Prostate gland (tissue), 2 donors: ENCODE results near the gene PCLO. TPM values are rescaled to one million over a fixed set of nuclear protein-coding genes. Genes with fewer than 3 reads are reported as not detected.

Experiments
- DNase-seq: peaks from one replicate; pipeline ENCODE4 v3.0.0-alpha.2; 2019; ENCODE audit warnings: low spot score
- H3K27ac ChIP-seq, 2 donors: fragments of 200-600 bp; sonication (generic); 2 replicates each; pipeline ENCODE4 v1.5.1; 2017 to 2019
- H3K27me3 ChIP-seq: fragments of 200-600 bp; sonication (generic); replicated peaks from 2 replicates; pipeline ENCODE4 v1.5.1; 2019; ENCODE audit not compliant: insufficient read depth
- H3K36me3 ChIP-seq, 2 donors: fragments of 200-600 bp; sonication (generic); 1 replicate in 1 of 2; 2 replicates in 1 of 2; pipeline versions ENCODE4 v1.5.1 to v1.8.1; 2017 to 2019
- H3K4me1 ChIP-seq: fragments of 200-600 bp; sonication (generic); replicated peaks from 2 replicates; pipeline ENCODE4 v1.5.1; 2019
- H3K4me3 ChIP-seq, 2 donors: fragments of 200-600 bp; sonication (generic); 2 replicates each; pipeline ENCODE4 v1.5.1; 2017 to 2019
- H3K9me3 ChIP-seq: fragments of 200-600 bp; sonication (generic); 2 replicates; pipeline ENCODE4 v1.5.1; 2017
- POLR2A ChIP-seq: fragments of 450-650 bp; IDR thresholded peaks from one replicate; pipeline ENCODE4 v1.6.1; 2016; ENCODE audit warnings: antibody characterized with exemption, mild to moderate bottlenecking
- POLR2AphosphoS5 ChIP-seq: sonication (generic); formaldehyde crosslinking; IDR thresholded peaks from one replicate; pipeline ENCODE4 v1.6.1; 2017; ENCODE audit warnings: antibody characterized with exemption
- WGBS: methylation state at CpG from one replicate; pipeline ENCODE4 v1.1.5; 2018; 5-methylcytosine and 5-hydroxymethylcytosine counted together
- intact Hi-C: fragments of 100-400 bp; cut with DNase I; formaldehyde crosslinking; loops from one replicate; pipeline ENCODE4 v1.14.2; 2022
- total RNA-seq, 2 donors: library from RNA; depleted of rRNA; stranded (reverse); fragments of >200 nt; gene quantifications; one replicate each; pipeline ENCODE4 v1.1.0, GENCODE V29; 2016
- TF ChIP-seq, protein P1 (sequence below), 4 experiments: fragments of 200-600 bp in 2 of 4; fragments of 450-650 bp in 2 of 4; sonication (generic) in 2 of 4; IDR thresholded peaks; 1 replicate in 3 of 4; 2 replicates in 1 of 4; pipeline ENCODE4 v1.5.1; 2016 to 2019; ENCODE audit warnings: antibody characterized with exemption in 4 of 4, mild to moderate bottlenecking in 2 of 4, moderate library complexity in 2 of 4

The PCLO gene
- total RNA-seq, 2 donors from 2014 or later = 14.5 to 25.2 TPM

DNA sequence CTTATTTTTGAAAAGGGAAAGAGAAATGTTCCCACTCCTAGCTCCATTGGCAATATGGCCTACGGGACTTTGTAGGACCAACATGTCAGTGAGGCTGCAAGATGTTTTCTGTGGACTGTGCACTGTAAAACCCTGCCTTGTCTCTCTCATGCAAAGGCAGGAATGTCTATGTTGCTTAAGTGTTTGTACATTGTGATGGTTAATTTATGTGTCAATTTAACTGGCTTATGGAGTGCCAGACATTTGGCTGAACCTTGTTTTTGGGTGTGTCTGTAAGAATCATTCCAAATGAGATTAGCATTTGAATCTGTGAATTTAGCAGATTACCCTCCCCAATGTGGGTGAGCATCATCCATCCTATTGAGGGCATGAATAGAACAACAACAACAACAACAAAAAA lies 4.1 kb upstream of the PCLO start:
- intact Hi-C loops = no loop called here
- H3K4me3 ChIP-seq = no peak overlapping the region
- H3K4me1 ChIP-seq = no peaks in the 10 kb centered on the region
- H3K27ac ChIP-seq = no peak overlapping the region
- no peaks in the 10 kb centered on the region for H3K9me3 ChIP-seq
- H3K36me3 ChIP-seq = no peaks in the 10 kb centered on the region
- 92% methylated on average over 1 of the region's 1 CpG for WGBS
- no peak for TF ChIP-seq POLR2A
- TF ChIP-seq, protein P1, sequence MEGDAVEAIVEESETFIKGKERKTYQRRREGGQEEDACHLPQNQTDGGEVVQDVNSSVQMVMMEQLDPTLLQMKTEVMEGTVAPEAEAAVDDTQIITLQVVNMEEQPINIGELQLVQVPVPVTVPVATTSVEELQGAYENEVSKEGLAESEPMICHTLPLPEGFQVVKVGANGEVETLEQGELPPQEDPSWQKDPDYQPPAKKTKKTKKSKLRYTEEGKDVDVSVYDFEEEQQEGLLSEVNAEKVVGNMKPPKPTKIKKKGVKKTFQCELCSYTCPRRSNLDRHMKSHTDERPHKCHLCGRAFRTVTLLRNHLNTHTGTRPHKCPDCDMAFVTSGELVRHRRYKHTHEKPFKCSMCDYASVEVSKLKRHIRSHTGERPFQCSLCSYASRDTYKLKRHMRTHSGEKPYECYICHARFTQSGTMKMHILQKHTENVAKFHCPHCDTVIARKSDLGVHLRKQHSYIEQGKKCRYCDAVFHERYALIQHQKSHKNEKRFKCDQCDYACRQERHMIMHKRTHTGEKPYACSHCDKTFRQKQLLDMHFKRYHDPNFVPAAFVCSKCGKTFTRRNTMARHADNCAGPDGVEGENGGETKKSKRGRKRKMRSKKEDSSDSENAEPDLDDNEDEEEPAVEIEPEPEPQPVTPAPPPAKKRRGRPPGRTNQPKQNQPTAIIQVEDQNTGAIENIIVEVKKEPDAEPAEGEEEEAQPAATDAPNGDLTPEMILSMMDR (IDR thresholded peaks at IDR 0.05) = no peak
- TF ChIP-seq POLR2AphosphoS5 = no peak
- DNase-seq = no peak
- no peaks in the 10 kb centered on the region for H3K27me3 ChIP-seq

DNA sequence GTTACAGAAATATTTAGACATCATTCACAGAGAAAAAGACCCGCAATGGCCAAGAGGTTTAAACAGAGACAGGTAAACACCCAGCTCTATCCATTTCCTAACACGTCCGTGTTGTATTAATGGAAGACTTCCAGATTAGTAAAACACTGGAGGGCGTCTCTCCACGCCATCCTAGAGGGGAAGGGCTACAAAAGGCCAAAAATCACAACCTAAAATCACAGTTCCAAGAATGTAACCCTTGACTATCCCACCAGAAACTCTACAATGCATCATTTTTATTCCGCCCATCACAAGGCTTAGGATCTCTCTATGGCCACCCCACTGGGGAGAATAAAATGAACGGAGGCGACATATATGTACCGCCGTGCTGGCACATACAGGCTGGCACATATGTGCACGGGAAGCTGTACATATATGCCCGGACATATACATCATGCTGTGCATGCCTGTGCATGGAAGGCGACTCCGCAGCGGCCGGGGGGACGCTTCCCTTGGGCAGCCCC lies 734 bp downstream of the PCLO start:
- peak overlapping the region; percentile 64 to 79 for H3K4me3 ChIP-seq
- no peaks in the 10 kb centered on the region for H3K4me1 ChIP-seq
- DNase-seq = no peak
- H3K27ac ChIP-seq = peak overlapping the region; percentile 87 to 92
- H3K27me3 ChIP-seq = no peaks in the 10 kb centered on the region
- TF ChIP-seq POLR2AphosphoS5 (no peak), POLR2A (no peak)
- TF ChIP-seq, protein P1 (IDR thresholded peaks at IDR 0.05) = no peak
- under 1% methylated on average over 17 of the region's 17 CpGs for WGBS
- H3K36me3 ChIP-seq = no peaks in the 10 kb centered on the region
- intact Hi-C loops = no loop called here
- no peaks in the 10 kb centered on the region for H3K9me3 ChIP-seq

DNA sequence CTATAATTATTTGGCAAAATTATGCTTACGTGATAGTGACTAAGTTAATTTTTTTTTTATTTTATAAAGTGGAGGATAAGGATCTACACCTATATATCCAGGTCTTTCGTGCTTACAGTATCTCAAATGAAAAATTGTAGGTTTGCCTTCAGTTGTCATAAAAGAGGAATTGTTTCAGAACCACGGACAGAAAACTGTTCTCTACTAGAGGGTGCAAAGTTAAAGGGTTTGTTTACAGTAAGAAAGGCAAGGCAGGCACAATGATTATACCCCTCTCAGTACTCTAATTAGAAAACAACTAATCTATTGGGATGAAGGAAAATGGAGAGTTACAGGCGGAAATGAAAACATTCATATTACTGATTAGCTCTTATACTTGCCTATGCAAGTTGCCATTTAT lies 1.5 kb downstream of the PCLO start:
- H3K4me3 ChIP-seq = no peak overlapping the region
- H3K27me3 ChIP-seq = no peaks in the 10 kb centered on the region
- H3K9me3 ChIP-seq = no peaks in the 10 kb centered on the region
- H3K36me3 ChIP-seq = no peaks in the 10 kb centered on the region
- TF ChIP-seq POLR2AphosphoS5 (no peak), POLR2A (no peak)
- TF ChIP-seq, protein P1 (IDR thresholded peaks at IDR 0.05) = no peak
- no peak overlapping the region for H3K27ac ChIP-seq
- 52% methylated on average over 4 of the region's 4 CpGs for WGBS
- intact Hi-C loops = no loop called here
- no peaks in the 10 kb centered on the region for H3K4me1 ChIP-seq
- DNase-seq = no peak

DNA sequence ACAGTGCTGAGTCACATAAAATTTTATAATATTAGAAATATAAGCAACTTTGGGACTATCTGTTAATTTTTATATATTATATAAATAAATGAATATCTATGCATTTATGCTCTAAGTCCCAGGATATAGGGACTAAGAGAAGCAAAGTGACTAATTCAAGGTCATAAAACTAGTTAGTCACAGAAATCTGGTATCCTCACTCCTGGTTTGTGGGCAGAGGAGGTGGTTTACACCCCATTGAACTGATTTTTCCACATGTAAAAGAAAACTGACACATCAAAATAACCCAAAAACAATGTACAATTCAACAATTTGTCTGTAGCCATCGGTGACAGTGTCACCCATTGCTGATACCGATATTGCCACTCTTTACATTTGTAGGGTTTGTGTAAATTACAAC lies 3.0 kb downstream of the PCLO start:
- no peaks in the 10 kb centered on the region for H3K9me3 ChIP-seq
- no peaks in the 10 kb centered on the region for H3K36me3 ChIP-seq
- H3K27me3 ChIP-seq = no peaks in the 10 kb centered on the region
- H3K27ac ChIP-seq = no peak overlapping the region
- TF ChIP-seq POLR2A (no peak), POLR2AphosphoS5 (no peak)
- TF ChIP-seq, protein P1 (IDR thresholded peaks at IDR 0.05) = no peak
- no peaks in the 10 kb centered on the region for H3K4me1 ChIP-seq
- H3K4me3 ChIP-seq = no peak overlapping the region
- intact Hi-C loops = no loop called here
- DNase-seq = no peak
- WGBS = 91% methylated on average over 2 of the region's 2 CpGs

DNA sequence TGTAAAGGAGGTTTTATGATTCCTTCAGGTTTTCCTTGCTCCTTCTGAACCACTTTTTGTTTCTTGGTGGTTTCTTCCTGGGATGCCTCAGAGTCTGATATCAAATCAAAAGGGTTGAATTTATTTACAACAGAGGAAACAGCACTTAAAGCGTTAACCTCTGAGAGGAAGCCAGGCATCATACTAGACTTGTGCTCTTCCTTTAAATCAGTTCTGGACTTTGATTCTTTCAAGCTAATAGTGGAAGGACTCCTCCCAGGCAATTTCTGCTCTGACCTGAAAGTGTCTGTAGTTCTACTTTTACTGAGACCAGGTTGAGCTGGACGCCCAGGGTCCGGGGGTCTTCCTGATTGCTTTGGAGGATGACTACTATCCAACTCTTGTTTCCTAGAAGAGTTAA lies 6.7 kb downstream of the PCLO start:
- no peak for DNase-seq
- H3K9me3 ChIP-seq = no peaks in the 10 kb centered on the region
- no peak overlapping the region for H3K4me3 ChIP-seq
- intact Hi-C loops = no loop called here
- 95% methylated on average over 3 of the region's 3 CpGs for WGBS
- H3K27me3 ChIP-seq = no peaks in the 10 kb centered on the region
- TF ChIP-seq POLR2A (no peak), POLR2AphosphoS5 (no peak)
- TF ChIP-seq, protein P1 (IDR thresholded peaks at IDR 0.05) = no peak
- no peaks in the 10 kb centered on the region for H3K36me3 ChIP-seq
- H3K27ac ChIP-seq = no peak overlapping the region
- H3K4me1 ChIP-seq = no peaks in the 10 kb centered on the region
